ENCODE data around the gene RBM15B. TPM values are rescaled to one million over a fixed set of nuclear protein-coding genes. Genes with fewer than 3 reads are reported as not detected.

The RBM15B gene
- total and polyA plus RNA-seq, 9 of the 15 experiments (the other 6 are each of a cell fraction or from before 2014, with no cell fraction given): 1.8 to 21.0 (median 10.5) TPM

DNA sequence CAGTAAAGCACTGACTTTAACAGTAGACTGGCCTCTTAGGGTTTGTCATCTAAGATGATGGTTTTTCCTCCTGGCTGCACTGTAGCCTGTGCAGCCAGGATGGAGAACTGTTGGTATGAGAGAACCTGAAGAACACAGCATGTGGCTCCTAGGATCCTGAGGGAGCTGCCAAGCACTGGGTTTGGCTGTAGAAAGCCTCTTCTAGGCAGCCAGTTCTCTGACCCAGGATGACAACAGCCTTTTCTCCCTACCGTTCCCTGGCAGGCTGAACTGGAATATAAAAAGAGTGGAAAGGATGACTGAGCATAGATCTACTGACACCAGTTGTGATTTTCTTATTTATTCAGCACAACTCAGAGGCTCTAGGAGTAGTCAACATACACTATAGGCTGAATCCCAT, 40.3 kb upstream of the RBM15B start:
- TF ChIP-seq ZKSCAN3 (CRISPR knock-in tag; IDR thresholded peaks at IDR 0.05) (no peak), ZSCAN29 (IDR thresholded peaks at IDR 0.05) (no peak), FOXA1 (IDR thresholded peaks at IDR 0.05; ENCODE audit: borderline replicate concordance) (no peak), CREM (IDR thresholded peaks at IDR 0.05; ENCODE audit: low read depth) (no peak), ZNF282 (CRISPR knock-in tag; IDR thresholded peaks at IDR 0.05) (no peak), MTA3 (IDR thresholded peaks at IDR 0.05; ENCODE audit: borderline replicate concordance) (no peak), ZNF766 (CRISPR knock-in tag; conservative IDR thresholded peaks at IDR 0.05) (no peak), PHF20 (IDR thresholded peaks at IDR 0.05; ENCODE audit: partially characterized antibody) (no peak), ZNF431 (CRISPR knock-in tag; IDR thresholded peaks at IDR 0.05) (no peak), XRCC4 (IDR thresholded peaks at IDR 0.05; ENCODE audit: extremely low read depth, insufficient read depth, insufficient read length) (no peak)
- TF ChIP-seq, protein P1, sequence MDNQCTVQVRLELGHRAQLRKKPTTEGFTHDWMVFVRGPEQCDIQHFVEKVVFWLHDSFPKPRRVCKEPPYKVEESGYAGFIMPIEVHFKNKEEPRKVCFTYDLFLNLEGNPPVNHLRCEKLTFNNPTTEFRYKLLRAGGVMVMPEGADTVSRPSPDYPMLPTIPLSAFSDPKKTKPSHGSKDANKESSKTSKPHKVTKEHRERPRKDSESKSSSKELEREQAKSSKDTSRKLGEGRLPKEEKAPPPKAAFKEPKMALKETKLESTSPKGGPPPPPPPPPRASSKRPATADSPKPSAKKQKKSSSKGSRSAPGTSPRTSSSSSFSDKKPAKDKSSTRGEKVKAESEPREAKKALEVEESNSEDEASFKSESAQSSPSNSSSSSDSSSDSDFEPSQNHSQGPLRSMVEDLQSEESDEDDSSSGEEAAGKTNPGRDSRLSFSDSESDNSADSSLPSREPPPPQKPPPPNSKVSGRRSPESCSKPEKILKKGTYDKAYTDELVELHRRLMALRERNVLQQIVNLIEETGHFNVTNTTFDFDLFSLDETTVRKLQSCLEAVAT (IDR thresholded peaks at IDR 0.05): no peak
- TF ChIP-seq, protein P2, sequence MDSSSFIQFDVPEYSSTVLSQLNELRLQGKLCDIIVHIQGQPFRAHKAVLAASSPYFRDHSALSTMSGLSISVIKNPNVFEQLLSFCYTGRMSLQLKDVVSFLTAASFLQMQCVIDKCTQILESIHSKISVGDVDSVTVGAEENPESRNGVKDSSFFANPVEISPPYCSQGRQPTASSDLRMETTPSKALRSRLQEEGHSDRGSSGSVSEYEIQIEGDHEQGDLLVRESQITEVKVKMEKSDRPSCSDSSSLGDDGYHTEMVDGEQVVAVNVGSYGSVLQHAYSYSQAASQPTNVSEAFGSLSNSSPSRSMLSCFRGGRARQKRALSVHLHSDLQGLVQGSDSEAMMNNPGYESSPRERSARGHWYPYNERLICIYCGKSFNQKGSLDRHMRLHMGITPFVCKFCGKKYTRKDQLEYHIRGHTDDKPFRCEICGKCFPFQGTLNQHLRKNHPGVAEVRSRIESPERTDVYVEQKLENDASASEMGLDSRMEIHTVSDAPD (CRISPR knock-in tag; IDR thresholded peaks at IDR 0.05): no peak
- ChIA-PET CTCF (ENCODE audit: low intra/inter-chr PET ratio) (no interaction called here), POLR2A (interaction anchor here (0.6 kb wide), 1 partner anchor 840 kb away, joined by 3 read pairs; no protein-coding TSS in a partner anchor)
- Histone ChIP-seq H3K9me1 (ENCODE audit: control insufficient read depth, insufficient read depth, low read length) (no peaks in the 10 kb centered on the region), H2AFZ (ENCODE audit: low read depth, low read length) (no peak overlapping the region), H3K4me2 (ENCODE audit: insufficient read depth, low read length) (no peak overlapping the region), H3K9ac (ENCODE audit: insufficient read depth in 1 of 2, low read depth in 2 of 2, low read length in 2 of 2) (no peak overlapping the region), H3K4me3 (no peak overlapping the region), H3K4me1 (replicated peaks in 1 of 2; ENCODE audit: control insufficient read depth in 2 of 2, insufficient read depth in 2 of 2, low read length in 2 of 2) (no peaks in the 10 kb centered on the region; a peak in 1 of 5 replicates), H3K36me3 (ENCODE audit: control insufficient read depth, insufficient read depth, low read length) (no peaks in the 10 kb centered on the region), H3K27ac (ENCODE audit: extremely low read depth, low read depth, low read length) (no peak overlapping the region), H4K20me1 (replicated peaks; ENCODE audit: control insufficient read depth, insufficient read depth, low read length) (no peaks in the 10 kb centered on the region), H3K9me3 (replicated peaks; ENCODE audit: control insufficient read depth, insufficient read depth, low read depth, low read length) (no peaks in the 10 kb centered on the region), H3K79me2 (ENCODE audit: control insufficient read depth, insufficient read depth, low read length) (no peaks in the 10 kb centered on the region), H3K27me3 (ENCODE audit: control insufficient read depth in 2 of 2, insufficient read depth in 2 of 2, low read length in 2 of 2) (no peaks in the 10 kb centered on the region; a peak in 1 of 5 replicates)
- no peak for ATAC-seq
- no peak for DNase-seq (ENCODE audit: extremely low read depth in 1 of 4, low spot score in 3 of 4)
- no CpG with 5 or more reads among the region's 1 CpG for WGBS (ENCODE audit: insufficient coverage, low coverage, missing lambda C conversion rate)
- in situ Hi-C loops (cut with MboI) (no loop called here), intact Hi-C loops (cut with micrococcal nuclease) (no loop called here)
- no TSS peak for BruUV-seq (replicated peaks)
- no peak for FAIRE-seq

All from K562 (cell line).